Smooth muscle cell (in vitro differentiated cells): ENCODE results near the gene CACNA1C. TPM values are rescaled to one million over a fixed set of nuclear protein-coding genes. Genes with fewer than 3 reads are reported as not detected.

Experiments used
- DNase-seq: peaks from one replicate; lab custom pipeline; 2025; ENCODE audit not compliant: unreplicated experiment; lab: John Stamatoyannopoulos, UW
- H2AFZ ChIP-seq: fragments of 200-600 bp; sonication (generic); 2 replicates; pipeline ENCODE4 v1.6.0; 2016; ENCODE audit warnings: antibody characterized with exemption, low read depth, mild to moderate bottlenecking
- H3F3A ChIP-seq: fragments of 200-600 bp; sonication (generic); 2 replicates; pipeline ENCODE4 v1.6.0; 2017; ENCODE audit warnings: antibody characterized with exemption, low read depth
- H3K27ac ChIP-seq: fragments of 200-600 bp; sonication (generic); 2 replicates; pipeline ENCODE4 v1.5.1; 2016; ENCODE audit warnings: low read depth, mild to moderate bottlenecking
- H3K27me3 ChIP-seq: fragments of 200-600 bp; sonication (generic); 2 replicates; pipeline ENCODE4 v1.6.1; 2016; ENCODE audit warnings: low read depth, mild to moderate bottlenecking
- H3K36me3 ChIP-seq: fragments of 200-600 bp; sonication (generic); 2 replicates; pipeline ENCODE4 v1.5.1; 2016; ENCODE audit warnings: low read depth
- H3K4me1 ChIP-seq: fragments of 200-600 bp; sonication (generic); 2 replicates; pipeline ENCODE4 v1.5.1; 2016; ENCODE audit warnings: low read depth
- H3K4me2 ChIP-seq: fragments of 200-600 bp; sonication (generic); 2 replicates; pipeline ENCODE4 v1.6.0; 2016; ENCODE audit warnings: mild to moderate bottlenecking
- H3K4me3 ChIP-seq: fragments of 200-600 bp; sonication (generic); 2 replicates; pipeline ENCODE4 v1.5.1; 2016; ENCODE audit warnings: mild to moderate bottlenecking
- H3K79me2 ChIP-seq: fragments of 200-600 bp; sonication (generic); 2 replicates; pipeline ENCODE4 v1.6.0; 2016; ENCODE audit warnings: low read depth, mild to moderate bottlenecking
- H3K9ac ChIP-seq: fragments of 200-600 bp; sonication (generic); 2 replicates; pipeline ENCODE4 v1.6.0; 2016; ENCODE audit warnings: low read depth
- H3K9me3 ChIP-seq: fragments of 200-600 bp; sonication (generic); replicated peaks from 2 replicates; pipeline ENCODE4 v1.5.1; 2016; ENCODE audit warnings: low read depth
- H4K20me1 ChIP-seq: fragments of 200-600 bp; sonication (generic); 2 replicates; pipeline ENCODE4 v1.6.0; 2016; ENCODE audit warnings: low read depth
- WGBS: methylation state at CpG from one replicate; pipeline ENCODE4 v1.1.7; 2016; ENCODE audit warnings: low lambda C conversion rate; 5-methylcytosine and 5-hydroxymethylcytosine counted together
- polyA plus RNA-seq: library from polyadenylated mRNA; unstranded; fragments of >200 nt; fragmentation: Nextera tagmentation; extraction: Ambion mirVana; gene quantifications from 2 replicates; pipeline ENCODE4 v1.2.1, GENCODE V29; 2016
- total RNA-seq: library from RNA; depleted of rRNA; stranded (reverse); fragments of >200 nt; gene quantifications from 2 replicates; pipeline ENCODE4 v1.2.3, GENCODE V29; 2014
- TF ChIP-seq, protein P1 (sequence below): fragments of 200-600 bp; sonication (generic); IDR thresholded peaks from 2 replicates; pipeline ENCODE4 v1.5.1; 2017; ENCODE audit warnings: borderline replicate concordance, mild to moderate bottlenecking, antibody characterized with exemption; ENCODE audit not compliant: insufficient read depth, poor library complexity, severe bottlenecking

CACNA1C gene
- total and polyA plus RNA-seq, 2 experiments from 2014 or later = 1.6 to 4.5 TPM

- Histone ChIP-seq H2AFZ (peak overlapping the region; percentile 97), H3F3A (no peaks in the 10 kb centered on the region), H3K9me3 (no peaks in the 10 kb centered on the region), H3K36me3 (no peaks in the 10 kb centered on the region), H3K27ac (no peak overlapping the region), H3K27me3 (peaks cover 7% of the 10 kb centered on the region), H3K4me2 (peak overlapping the region; percentile 98), H3K4me3 (peak overlapping the region; percentile 75), H4K20me1 (no peaks in the 10 kb centered on the region), H3K9ac (no peak overlapping the region), H3K79me2 (no peaks in the 10 kb centered on the region), H3K4me1 (peaks cover 3% of the 10 kb centered on the region)
- TF ChIP-seq, protein P1, sequence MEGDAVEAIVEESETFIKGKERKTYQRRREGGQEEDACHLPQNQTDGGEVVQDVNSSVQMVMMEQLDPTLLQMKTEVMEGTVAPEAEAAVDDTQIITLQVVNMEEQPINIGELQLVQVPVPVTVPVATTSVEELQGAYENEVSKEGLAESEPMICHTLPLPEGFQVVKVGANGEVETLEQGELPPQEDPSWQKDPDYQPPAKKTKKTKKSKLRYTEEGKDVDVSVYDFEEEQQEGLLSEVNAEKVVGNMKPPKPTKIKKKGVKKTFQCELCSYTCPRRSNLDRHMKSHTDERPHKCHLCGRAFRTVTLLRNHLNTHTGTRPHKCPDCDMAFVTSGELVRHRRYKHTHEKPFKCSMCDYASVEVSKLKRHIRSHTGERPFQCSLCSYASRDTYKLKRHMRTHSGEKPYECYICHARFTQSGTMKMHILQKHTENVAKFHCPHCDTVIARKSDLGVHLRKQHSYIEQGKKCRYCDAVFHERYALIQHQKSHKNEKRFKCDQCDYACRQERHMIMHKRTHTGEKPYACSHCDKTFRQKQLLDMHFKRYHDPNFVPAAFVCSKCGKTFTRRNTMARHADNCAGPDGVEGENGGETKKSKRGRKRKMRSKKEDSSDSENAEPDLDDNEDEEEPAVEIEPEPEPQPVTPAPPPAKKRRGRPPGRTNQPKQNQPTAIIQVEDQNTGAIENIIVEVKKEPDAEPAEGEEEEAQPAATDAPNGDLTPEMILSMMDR = no peak
- DNase-seq = no peak
- WGBS = 4% methylated on average over 59 of the region's 62 CpGs
These were observed 638.7 kb downstream of the CACNA1C start for GRCh38 chr12:2691345-2692071.

- 73% methylated on average over 13 of the region's 13 CpGs for WGBS
- Histone ChIP-seq H3K27ac (no peak overlapping the region), H2AFZ (peak overlapping the region; percentile 97), H3K36me3 (no peaks in the 10 kb centered on the region), H3K9me3 (no peaks in the 10 kb centered on the region), H3K79me2 (no peaks in the 10 kb centered on the region), H3F3A (no peaks in the 10 kb centered on the region), H3K27me3 (peaks cover 7% of the 10 kb centered on the region), H3K4me1 (peaks cover 3% of the 10 kb centered on the region), H3K4me3 (peak overlapping the region; percentile 75), H3K9ac (no peak overlapping the region), H4K20me1 (no peaks in the 10 kb centered on the region), H3K4me2 (peak overlapping the region; percentile 98)
- no peak for DNase-seq
- TF ChIP-seq, protein P1 = no peak
These were observed 639.3 kb downstream of the CACNA1C start for GRCh38 chr12:2692080-2692479.

DNA sequence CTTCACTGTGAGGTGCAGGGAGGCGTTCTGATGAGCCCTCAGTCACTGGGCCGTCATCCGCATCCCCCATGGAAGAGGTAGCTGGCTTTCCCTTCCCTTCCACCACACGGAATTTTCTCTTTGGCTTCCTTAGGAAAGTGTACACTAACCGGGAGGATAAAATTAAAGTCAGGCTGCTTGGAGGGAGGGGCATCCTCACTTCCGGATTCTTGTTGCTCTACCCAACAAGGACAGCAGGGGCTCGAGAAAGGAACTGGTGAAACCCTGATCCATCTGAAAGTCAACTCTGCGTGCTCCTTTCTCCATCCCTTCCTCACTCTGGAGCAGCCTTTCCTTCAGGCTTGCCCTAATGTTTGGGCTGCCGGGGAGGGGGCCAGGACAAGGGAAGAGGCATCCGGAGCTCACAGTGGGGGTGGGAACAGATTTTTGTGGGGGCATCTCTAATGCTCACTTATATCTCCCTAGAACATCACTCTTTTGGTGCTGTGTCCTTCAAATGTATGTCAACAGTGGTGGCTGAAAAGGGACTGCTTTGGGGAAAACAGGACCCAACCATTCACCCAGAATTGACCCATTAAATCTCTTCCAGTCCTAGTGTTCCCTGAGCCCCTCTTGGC lies 640.6 kb downstream of the CACNA1C start:
- no peaks in the 10 kb centered on the region for H3F3A ChIP-seq
- no peaks in the 10 kb centered on the region for H3K9me3 ChIP-seq
- no peak overlapping the region for H3K9ac ChIP-seq
- no peaks in the 10 kb centered on the region for H3K36me3 ChIP-seq
- H3K4me3 ChIP-seq = no peak overlapping the region
- no peaks in the 10 kb centered on the region for H3K79me2 ChIP-seq
- H2AFZ ChIP-seq = no peak overlapping the region
- H3K27me3 ChIP-seq = peaks cover 7% of the 10 kb centered on the region
- H3K4me2 ChIP-seq = no peak overlapping the region
- TF ChIP-seq, protein P1 = no peak
- no peak overlapping the region for H3K27ac ChIP-seq
- DNase-seq = no peak
- 61% methylated on average over 10 of the region's 10 CpGs for WGBS
- no peaks in the 10 kb centered on the region for H4K20me1 ChIP-seq
- H3K4me1 ChIP-seq = peaks cover 3% of the 10 kb centered on the region
